Peyer's patch (tissue), 4 donors: ENCODE measurements around the gene PCDH1.

ENCODE experiments used
- CTCF ChIP-seq, 6 experiments: fragments of 450-650 bp in 4 of 6; fragments of 200-600 bp in 2 of 6; sonication (generic) in 1 of 6; IDR thresholded peaks; one replicate each; pipeline ENCODE4 v1.5.1; 2017 to 2019; ENCODE audit warnings: antibody characterized with exemption in 6 of 6, mild to moderate bottlenecking in 3 of 6, moderate library complexity in 1 of 6
- POLR2A ChIP-seq, 2 donors: fragments of 450-650 bp; IDR thresholded peaks; one replicate each; pipeline ENCODE4 v1.5.1; 2017; ENCODE audit warnings: antibody characterized with exemption in 2 of 2, mild to moderate bottlenecking in 2 of 2, moderate library complexity in 2 of 2

DNA sequence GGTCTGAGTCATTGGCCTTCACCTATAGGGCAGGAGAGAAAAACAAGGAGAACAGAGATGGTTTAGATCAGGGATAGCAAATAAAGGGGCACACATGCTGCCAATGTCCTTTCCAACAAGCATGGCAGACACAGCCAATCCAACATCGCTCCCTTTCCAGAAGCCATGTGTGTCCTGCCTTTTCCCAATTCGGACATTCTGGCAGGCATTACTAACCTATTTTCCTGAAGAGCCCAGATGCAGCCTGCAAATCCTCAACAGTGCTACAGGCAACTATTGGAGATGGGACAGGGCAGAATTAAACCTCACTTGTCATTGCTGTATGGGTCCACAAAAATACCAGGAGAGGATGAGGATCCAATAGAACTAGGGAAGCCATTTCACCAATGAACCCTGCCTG, 12.8 kb downstream of the PCDH1 start:
- TF ChIP-seq CTCF (IDR thresholded peaks at IDR 0.05) (no peak), POLR2A (IDR thresholded peaks at IDR 0.05) (no peak)
